Measurements from ENCODE around the gene WNK1. TPM values are rescaled to one million over a fixed set of nuclear protein-coding genes. Genes with fewer than 3 reads are reported as not detected.

WNK1 gene
- total and polyA plus RNA-seq, 11 donors: 59.9 to 373 (median 290) TPM

GRCh38 chr12:951176-951575 is 198.8 kb downstream of the WNK1 start:
- Histone ChIP-seq H3K36me3 (no peaks in the 10 kb centered on the region), H3K27me3 (no peaks in the 10 kb centered on the region), H3K4me3 (no peak overlapping the region), H3K9me3 (no peaks in the 10 kb centered on the region), H3K4me1 (peaks cover 0 to 22% (median 11%) of the 10 kb centered on the region in 12 donors), H3K27ac (no peak overlapping the region)
- TF ChIP-seq POLR2A (IDR thresholded peaks at IDR 0.05): no peak
- no peak for TF ChIP-seq CTCF (IDR thresholded peaks at IDR 0.05)
- WGBS, 4 donors: 56 to 76% (median 68%) methylated on average over 1 of the region's 1 CpG
- DNase-seq (no peak), ATAC-seq (no peak)
- intact Hi-C loops (cut with DNase I): loop anchor here in 8 of 10 donors (5.0 to 10.0 kb wide), 5 partner anchors 41 to 384 kb away; partner anchors contain the start of gene ERC1 (in 2 of the 8)

- Histone ChIP-seq H3K4me1 (peaks cover 0 to 15% (median 4%) of the 10 kb centered on the region in 12 donors), H3K9me3 (no peaks in the 10 kb centered on the region), H3K27me3 (no peaks in the 10 kb centered on the region), H3K27ac (peak overlapping the region in 1 of 12 donors; percentile 67), H3K36me3 (no peaks in the 10 kb centered on the region), H3K4me3 (no peak overlapping the region)
- no peak for TF ChIP-seq CTCF (IDR thresholded peaks at IDR 0.05)
- TF ChIP-seq POLR2A (IDR thresholded peaks at IDR 0.05): no peak
- no peak for ATAC-seq
- no peak for DNase-seq
- intact Hi-C loops (cut with DNase I): loop anchor here in 8 of 10 donors (5.0 to 10.0 kb wide), 5 partner anchors 39 to 386 kb away; partner anchors contain the start of gene ERC1 (in 2 of the 8)
- WGBS, 4 donors: 75 to 80% (median 77%) methylated on average over 7 of the region's 7 CpGs
Observed at GRCh38 chr12:953776-954175, 201.4 kb downstream of the WNK1 start.

- H3K36me3 ChIP-seq: no peaks in the 10 kb centered on the region
- no peak overlapping the region for H3K4me3 ChIP-seq
- DNase-seq (no peak), ATAC-seq (no peak)
- H3K27ac ChIP-seq: no peak overlapping the region
- H3K27me3 ChIP-seq: no peaks in the 10 kb centered on the region
- peaks cover 0 to 19% (median 4%) of the 10 kb centered on the region in 12 donors for H3K4me1 ChIP-seq
- H3K9me3 ChIP-seq: no peaks in the 10 kb centered on the region
- no peak for TF ChIP-seq CTCF (IDR thresholded peaks at IDR 0.05)
- intact Hi-C loops (cut with DNase I): loop anchor here in 8 of 10 donors (5.0 to 10.0 kb wide), 5 partner anchors 38 to 387 kb away; partner anchors contain the start of gene ERC1 (in 2 of the 8)
Observed at GRCh38 chr12:954741-955140, 202.4 kb downstream of the WNK1 start.

- no peaks in the 10 kb centered on the region for H3K27me3 ChIP-seq
- no peak for ATAC-seq
Observed at GRCh38 chr12:955939-956338, 203.6 kb downstream of the WNK1 start.

More at GRCh38 chr12:955939-956338, 203.6 kb downstream of the WNK1 start:
- no peaks in the 10 kb centered on the region for H3K36me3 ChIP-seq
- H3K4me1 ChIP-seq: peaks cover 0 to 17% (median 1%) of the 10 kb centered on the region in 12 donors
- intact Hi-C loops (cut with DNase I): loop anchor here in 4 of 10 donors (10.0 kb wide), 1 partner anchor 139 kb away; no protein-coding TSS in a partner anchor
- H3K9me3 ChIP-seq: no peaks in the 10 kb centered on the region
- no peak for DNase-seq
- TF ChIP-seq POLR2A (IDR thresholded peaks at IDR 0.05): no peak
- no peak for TF ChIP-seq CTCF (IDR thresholded peaks at IDR 0.05)
- H3K4me3 ChIP-seq: no peak overlapping the region
- H3K27ac ChIP-seq: no peak overlapping the region
- WGBS, 4 donors: 91 to 96% (median 94%) methylated on average over 6 of the region's 6 CpGs

Measured in heart left ventricle (tissue), 16 donors.